C4-2B (cell line): ENCODE data around the gene BFSP1.

Source experiments
- H3K27ac ChIP-seq: fragments of 450-650 bp; 2 replicates; pipeline ENCODE4 v1.5.1; 2017
- CTCF ChIP-seq: fragments of 450-650 bp; conservative IDR thresholded peaks from 2 replicates; pipeline ENCODE4 v1.5.1; 2017; ENCODE audit warnings: mild to moderate bottlenecking
- ZFX ChIP-seq: fragments of 450-650 bp; IDR thresholded peaks from 2 replicates; pipeline ENCODE4 v1.6.1; 2017

BFSP1 gene

GRCh38 chr20:17497821-17498580 is 33.2 kb downstream of the BFSP1 start:
- TF ChIP-seq ZFX, result no peak
- no peak for TF ChIP-seq CTCF
- no peak overlapping the region for H3K27ac ChIP-seq

- no peak overlapping the region for H3K27ac ChIP-seq
- TF ChIP-seq CTCF (no peak), ZFX (no peak)
Observed at GRCh38 chr20:17495826-17496225, 35.4 kb downstream of the BFSP1 start.

GRCh38 chr20:17494201-17494600 is 37.0 kb downstream of the BFSP1 start:
- TF ChIP-seq CTCF, result no peak
- no peak for TF ChIP-seq ZFX
- no peak overlapping the region for H3K27ac ChIP-seq

DNA sequence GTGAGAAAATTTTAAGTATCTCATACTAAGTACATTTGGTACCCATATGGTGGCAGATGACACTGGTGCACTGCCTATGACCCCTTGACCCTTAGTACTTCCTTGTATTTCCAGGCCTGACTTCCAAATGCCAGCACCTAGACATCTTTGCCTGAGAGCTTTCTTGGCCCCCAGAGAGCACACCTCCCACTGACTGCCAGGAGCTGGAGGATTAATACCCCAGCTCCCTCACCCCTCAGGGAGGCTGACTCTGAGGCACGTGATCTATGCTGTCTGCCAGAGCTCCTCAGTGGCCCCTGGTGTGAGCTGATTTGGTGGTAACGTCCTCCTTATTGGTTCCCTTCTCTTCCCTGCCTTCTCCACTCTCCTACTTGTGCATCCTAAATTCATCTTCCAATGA is 38.0 kb downstream of the BFSP1 start:
- TF ChIP-seq CTCF (no peak), ZFX (no peak)
- no peak overlapping the region for H3K27ac ChIP-seq

- TF ChIP-seq CTCF (no peak), ZFX (no peak)
- H3K27ac ChIP-seq, result no peak overlapping the region
Observed at GRCh38 chr20:17491488-17491887, 39.7 kb downstream of the BFSP1 start.

DNA sequence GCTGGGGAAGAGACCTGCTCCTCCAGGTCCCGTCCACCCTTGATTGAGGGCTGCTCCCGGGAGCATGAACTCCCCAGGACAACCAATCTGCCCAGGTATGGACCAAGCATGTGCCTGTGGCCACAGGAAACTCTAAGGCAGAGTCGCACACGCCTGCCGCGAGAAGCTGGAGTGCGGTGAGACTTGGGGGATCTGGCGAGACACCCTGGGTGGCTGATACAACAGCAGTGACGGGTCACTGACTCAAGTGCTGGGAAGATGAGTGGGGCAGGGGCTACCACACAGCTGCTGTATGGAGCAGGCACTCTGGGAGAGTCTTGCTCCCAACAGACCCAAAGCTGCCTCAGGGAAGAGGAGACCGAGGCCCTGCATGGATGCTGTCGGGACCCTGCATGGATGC is 40.1 kb downstream of the BFSP1 start:
- no peak overlapping the region for H3K27ac ChIP-seq
- no peak for TF ChIP-seq CTCF
- no peak for TF ChIP-seq ZFX

- H3K27ac ChIP-seq, result no peak overlapping the region
Observed at GRCh38 chr20:17490501-17490900, 40.7 kb downstream of the BFSP1 start.

More at GRCh38 chr20:17490501-17490900, 40.7 kb downstream of the BFSP1 start:
- TF ChIP-seq ZFX (no peak), CTCF (no peak)
